GM18511 (cell line): ENCODE data around the gene SLC5A2.

Experiments
- ATAC-seq: cut with Tn5 transposase; IDR thresholded peaks from one replicate; pipeline ENCODE4 v1.9.1; 2021; ENCODE audit warnings: mild to moderate bottlenecking, moderate library complexity; ENCODE audit not compliant: unreplicated experiment

SLC5A2 gene

DNA sequence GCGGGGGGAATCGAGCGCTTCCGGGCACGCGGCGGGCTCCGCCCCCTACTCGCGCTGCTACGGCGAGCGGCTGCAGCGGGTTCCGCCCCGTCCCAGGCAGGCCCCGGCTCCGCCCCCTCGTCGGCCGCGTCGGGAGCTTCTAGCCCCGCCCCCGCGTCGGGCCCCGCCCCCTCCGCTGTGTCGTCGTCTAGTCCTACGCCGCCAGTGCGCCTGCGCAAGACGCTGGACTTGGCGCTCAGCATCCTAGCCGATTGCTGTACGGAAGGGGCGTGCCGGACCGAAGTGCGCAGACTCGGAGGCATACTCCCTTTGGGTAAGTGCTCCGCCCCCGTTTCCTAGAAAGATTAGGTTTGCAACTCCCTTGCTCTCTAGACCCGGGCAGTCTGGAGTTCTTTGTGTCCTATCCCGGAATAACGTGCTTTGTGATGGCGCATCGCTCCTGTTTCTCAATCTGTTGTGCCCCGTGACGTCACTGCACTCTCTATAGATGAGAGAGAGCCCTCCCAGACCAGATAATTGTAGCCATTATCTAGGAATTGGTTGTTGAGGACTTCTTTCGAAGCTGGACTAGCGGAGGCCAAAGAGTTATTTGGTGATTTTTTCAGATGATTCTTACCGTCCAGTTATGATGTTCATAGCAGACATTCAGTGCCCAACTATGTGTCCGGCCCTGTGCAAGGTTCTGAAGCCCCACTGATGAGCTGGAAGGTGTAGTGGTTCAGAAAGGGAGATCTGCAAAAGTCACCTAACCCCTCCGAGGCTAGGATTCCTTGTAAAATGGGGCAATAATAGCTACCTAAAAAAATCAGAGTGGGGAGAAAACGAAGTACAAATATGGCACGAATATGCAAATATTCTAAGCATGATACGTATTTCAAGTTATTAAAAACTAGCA lies 23.0 kb upstream of the SLC5A2 start:
- ATAC-seq, result peak; percentile 70

DNA sequence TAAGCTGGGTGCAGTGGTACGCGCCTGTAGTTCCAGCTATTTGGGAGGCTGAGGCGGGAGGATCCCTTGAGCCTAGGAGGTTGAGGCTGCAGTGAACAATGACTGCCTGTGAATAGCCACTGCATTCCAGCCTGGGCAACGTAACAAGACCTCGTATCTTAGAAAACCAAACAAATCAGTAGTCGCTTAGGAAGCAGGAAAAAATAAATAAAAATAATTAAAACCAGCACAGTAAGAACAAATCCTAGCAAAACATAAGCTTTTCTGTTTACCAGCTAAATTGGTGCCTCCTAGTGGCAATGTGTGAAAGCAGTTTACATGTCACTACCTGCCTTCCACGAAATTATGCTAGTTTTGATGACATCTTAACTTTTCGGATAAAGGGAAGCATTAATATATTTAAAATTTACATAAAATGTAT lies 22.3 kb upstream of the SLC5A2 start:
- ATAC-seq, result no peak

DNA sequence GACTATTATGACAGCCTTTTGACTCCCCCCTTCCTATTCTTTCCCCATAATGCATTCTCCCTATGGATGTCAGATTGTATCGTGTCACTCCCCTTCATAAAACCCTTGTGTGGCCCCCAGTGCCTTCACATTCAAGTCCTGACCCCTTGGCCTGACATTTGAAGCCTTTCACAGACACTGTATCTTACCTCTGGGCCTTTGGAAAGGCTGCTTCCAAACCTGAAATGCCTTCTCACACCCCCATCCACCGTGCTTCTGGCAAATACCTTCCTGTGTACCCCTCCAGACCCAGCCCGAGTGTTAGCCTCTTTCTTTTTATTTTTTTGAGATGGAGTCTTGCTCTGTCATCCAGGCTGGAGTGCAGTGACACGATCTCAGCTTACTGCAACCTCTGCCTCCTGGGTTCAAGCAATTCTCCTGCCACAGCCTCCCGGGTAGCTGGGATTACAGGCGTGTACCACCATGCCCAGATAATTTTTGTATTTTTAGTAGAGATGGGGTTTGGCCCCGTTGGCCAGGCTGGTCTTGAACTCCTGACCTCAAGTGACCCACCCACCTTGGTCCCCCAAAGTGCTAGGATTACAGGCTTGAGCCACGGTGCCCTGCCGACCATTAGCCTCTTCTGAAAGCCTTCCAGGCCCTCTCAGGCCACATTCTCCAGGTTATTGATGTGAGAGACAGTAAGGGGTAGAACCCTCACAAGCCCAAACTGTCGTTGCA lies 21.6 kb upstream of the SLC5A2 start:
- ATAC-seq, result no peak

DNA sequence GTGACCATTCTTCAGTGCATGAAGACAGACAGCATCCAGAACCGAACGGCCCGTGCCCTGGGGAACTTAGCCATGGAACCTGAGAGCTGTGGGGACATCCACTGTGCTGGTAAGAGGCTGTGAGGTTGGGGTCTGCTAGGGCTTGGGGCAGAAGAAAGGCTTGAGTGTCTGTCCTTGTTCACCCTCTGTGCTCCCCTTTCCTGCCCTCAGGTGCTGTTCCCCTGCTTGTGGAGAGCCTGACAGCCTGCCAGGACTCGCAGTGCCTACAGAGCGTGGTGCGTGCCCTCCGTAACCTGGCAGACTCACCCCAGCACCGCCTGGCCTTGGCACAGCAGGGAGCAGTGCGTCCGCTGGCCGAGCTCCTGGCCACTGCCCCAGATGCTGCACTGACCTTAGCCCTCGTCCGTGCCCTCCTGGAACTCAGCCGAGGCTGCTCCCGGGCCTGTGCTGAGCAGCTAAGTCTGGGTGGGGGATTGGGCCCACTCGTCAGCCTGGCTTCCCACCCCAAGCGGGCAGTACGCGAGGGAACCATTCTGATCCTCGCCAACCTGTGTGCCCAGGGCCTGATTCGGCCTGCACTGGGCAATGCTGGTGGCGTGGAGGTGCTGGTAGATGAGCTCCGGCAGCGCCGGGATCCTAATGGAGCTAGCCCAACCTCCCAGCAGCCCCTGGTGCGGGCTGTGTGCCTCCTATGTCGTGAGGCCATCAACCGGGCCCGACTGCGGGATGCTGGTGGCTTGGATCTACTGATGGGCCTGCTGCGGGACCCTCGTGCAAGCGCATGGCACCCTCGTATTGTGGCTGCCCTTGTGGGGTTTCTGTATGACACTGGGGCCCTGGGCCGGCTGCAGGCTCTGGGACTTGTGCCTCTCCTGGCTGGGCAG lies 20.8 kb upstream of the SLC5A2 start:
- ATAC-seq, result no peak

DNA sequence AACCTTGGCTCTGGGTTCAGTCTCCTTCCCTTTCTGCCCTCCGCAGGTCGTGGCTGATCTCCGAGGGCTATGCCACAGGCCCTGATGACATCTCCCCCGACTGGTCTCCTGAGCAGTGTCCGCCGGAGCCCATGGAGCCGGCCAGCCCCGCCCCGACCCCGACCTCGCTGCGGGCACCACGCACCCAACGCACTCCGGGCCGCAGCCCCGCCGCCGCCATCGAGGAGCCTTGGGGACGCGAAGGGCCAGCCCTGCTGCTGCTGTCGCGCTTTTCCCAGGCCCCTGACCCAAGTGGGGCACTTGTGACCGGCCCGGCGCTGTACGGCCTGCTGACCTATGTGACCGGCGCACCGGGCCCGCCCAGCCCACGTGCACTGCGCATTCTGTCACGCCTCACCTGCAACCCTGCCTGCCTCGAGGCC lies 18.6 kb upstream of the SLC5A2 start:
- ATAC-seq, result no peak

- ATAC-seq, result no peak
Observed at GRCh38 chr16:31464781-31465260, 18.1 kb upstream of the SLC5A2 start.

DNA sequence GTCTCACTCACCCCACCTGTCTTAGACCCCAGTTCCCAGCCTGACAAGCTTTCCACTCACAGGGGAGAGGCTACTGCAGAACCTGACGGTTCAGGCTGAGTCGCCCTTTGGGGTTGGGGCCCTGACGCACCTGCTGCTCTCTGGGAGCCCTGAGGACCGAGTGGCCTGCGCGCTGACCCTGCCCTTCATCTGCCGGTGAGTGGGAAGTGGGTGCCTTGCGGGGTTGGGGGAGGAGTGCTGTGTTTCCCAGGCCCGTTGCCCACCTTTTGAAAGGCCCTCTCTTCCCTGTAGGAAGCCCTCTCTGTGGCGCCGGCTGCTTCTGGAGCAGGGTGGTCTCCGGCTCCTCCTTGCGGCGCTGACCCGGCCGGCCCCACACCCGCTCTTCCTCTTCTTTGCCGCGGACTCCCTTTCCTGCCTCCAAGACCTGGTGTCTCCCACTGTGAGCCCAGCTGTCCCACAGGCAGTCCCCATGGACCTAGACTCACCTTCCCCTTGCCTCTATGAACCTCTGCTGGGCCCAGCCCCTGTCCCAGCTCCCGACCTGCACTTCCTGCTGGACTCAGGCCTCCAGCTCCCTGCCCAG lies 17.0 kb upstream of the SLC5A2 start:
- no peak for ATAC-seq

GRCh38 chr16:31466381-31466841 lies 16.5 kb upstream of the SLC5A2 start:
- no peak for ATAC-seq

DNA sequence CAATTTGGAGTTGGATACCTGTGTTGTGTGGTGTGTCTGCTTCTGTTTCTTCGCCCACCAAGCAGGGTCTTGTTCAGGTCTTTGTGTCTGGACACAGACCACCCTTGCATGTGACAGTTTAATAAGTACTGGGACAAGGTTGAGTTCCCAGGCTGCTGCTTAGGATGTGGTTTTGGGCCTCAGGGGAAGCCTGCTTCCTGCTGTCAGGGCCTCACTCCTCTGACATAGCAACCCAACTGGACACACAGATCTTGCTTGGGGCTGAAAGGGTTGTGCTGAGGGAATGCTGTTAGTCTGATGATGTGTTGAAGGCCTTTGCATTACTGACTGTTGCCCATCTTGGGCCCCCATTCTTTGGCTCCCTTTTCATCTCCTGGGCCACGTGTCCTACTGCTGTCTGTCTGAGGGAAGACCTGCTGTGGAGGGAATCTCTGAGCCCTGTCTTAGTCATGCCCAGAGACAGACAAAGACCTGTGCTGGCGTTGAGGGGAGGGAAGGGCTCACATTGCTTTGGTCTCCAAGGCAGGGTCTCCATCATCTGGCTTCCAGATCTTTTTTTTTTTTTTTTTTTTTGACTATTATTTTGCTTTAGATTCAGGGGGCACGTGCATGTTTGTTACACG lies 15.7 kb upstream of the SLC5A2 start:
- no peak for ATAC-seq

DNA sequence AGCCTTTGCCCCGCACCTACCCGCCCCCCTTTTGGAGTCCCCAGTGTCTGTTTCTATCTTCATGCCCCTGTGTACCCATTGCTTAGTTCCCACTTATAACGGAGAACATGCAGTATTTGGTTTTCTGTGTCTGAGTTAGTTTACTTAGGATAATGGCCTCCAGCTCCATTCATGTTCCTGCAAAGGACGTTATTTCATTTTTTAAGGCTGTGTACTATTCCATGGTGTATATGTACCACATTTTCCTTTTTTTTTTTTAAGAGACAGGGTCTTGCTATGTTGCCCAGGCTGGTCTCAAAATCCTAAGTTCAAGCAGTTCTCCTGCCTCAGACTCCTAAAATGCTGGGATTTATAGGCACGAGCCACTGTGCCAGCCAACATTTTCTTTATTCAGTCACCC lies 15.1 kb upstream of the SLC5A2 start:
- no peak for ATAC-seq

GRCh38 chr16:31470615-31471014 lies 12.3 kb upstream of the SLC5A2 start:
- ATAC-seq, result no peak

- no peak for ATAC-seq
Observed at GRCh38 chr16:31471241-31471874, 11.6 kb upstream of the SLC5A2 start.

DNA sequence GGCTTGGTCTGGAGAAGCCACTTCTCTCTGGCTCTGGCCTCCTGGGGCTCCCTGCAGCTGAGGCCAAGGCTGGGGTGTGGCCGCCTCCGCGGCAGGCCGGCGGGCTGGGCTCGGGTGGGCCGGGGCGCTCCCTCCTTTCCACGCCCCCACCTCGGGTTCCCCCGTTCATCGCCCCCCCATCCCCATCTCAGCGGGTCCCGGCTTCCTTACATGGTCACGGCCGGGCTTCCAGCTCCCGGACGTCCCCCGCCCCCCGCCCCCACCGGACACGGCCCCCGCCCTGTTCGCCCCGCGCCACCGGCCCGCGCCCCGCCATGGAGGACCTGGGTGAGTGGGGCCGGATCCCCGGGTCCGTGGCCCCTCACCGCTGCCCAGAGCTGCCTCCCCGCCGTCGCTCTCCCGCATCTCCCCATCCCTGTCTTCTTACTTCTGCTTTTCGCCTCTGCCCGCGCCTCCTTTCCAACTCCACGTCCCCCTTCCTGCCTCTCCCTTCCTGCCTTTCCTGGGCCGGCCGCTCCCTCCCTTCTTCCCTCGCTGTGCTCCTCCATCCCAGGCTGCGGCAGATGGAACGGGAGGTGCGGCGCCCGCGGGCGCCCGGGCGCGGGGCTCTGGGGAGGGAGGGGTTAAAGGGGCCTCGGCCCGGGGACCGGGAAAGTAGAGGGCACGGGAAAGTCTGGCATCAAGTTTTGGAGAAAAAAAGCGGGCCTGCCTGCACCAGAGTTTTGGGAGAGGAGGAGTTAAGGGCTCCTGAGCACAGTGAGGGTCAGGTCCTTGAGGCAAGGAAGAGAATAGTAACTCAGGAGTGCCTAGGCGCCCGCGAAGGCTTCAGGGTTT lies 10.8 kb upstream of the SLC5A2 start, which contains the start of gene TGFB1I1:
TGFB1I1 (plus strand) TSS at position 278 of the 834 bp plus-strand sequence; CDS start at position 315, 37 bp downstream.
- ATAC-seq, result peak; percentile 34

DNA sequence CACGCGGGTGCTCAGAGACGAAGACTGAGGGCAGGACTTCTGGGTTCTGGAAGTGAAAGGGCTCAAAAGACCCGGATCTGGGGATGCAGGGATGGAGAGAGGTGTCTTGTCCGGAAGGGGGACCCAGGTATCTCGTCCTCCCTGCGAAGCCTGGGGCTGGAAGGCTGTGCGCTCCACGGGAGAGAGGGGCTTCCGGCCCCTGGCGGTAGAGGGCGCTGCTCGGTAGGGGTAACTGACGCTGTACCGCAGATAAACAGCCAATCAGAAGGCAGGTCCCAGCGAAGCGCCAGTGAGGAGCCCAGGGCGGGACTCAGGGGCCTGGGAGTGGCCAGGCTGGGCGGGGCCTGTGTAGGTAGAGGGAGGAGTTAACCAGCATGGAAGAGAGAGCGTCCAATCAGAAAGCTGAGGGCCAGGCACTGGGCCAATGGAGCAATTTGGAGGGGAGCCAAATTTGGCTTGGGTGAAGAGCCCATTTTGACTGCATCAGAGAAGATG lies 10.2 kb upstream of the SLC5A2 start:
- ATAC-seq, result no peak

GRCh38 chr16:31473264-31473984 lies 9.5 kb upstream of the SLC5A2 start:
- ATAC-seq, result no peak

GRCh38 chr16:31474173-31474714 lies 8.7 kb upstream of the SLC5A2 start:
- no peak for ATAC-seq
